Naive thymus-derived CD4-positive, alpha-beta T cell (primary cell): ENCODE results near the gene CPT1C. TPM values are rescaled to one million over a fixed set of nuclear protein-coding genes. Genes with fewer than 3 reads are reported as not detected.

ENCODE experiments used
- ATAC-seq: fragments of 150-1000 bp; cut with Tn5 transposase; 2 replicates; pipeline ENCODE4 v1.10.0; 2021; ENCODE audit warnings: mild to moderate bottlenecking, moderate library complexity
- CTCF ChIA-PET: fragments of 350-600 bp; sonication (Branson Sonifier 250); formaldehyde crosslinking; loops from one replicate; lab custom pipeline; 2021; ENCODE audit warnings: antibody characterized with exemption; lab: Charles Lee
- POLR2A ChIA-PET: fragments of 350-600 bp; sonication (Branson Sonifier 250); formaldehyde crosslinking; loops from one replicate; lab custom pipeline; 2021; ENCODE audit warnings: antibody characterized with exemption, inconsistent platforms; lab: Charles Lee
- DNase-seq, 9 donors: peaks; one replicate each; pipeline versions ENCODE4 v3.0.0 to v3.0.0-alpha.2; 2020 to 2022; ENCODE audit warnings: mixed read lengths in 1 of 9
- H3K27ac ChIP-seq: one replicate; pipeline ENCODE4 v1.7.0; 2013; ENCODE audit warnings: mild to moderate bottlenecking, low read depth, low read length, moderate library complexity
- H3K27me3 ChIP-seq, 2 donors: one replicate each; pipeline ENCODE4 v1.7.0; 2013; ENCODE audit warnings: low read length in 2 of 2, mild to moderate bottlenecking in 2 of 2, moderate library complexity in 2 of 2; ENCODE audit not compliant: control insufficient read depth in 2 of 2, insufficient read depth in 2 of 2
- H3K36me3 ChIP-seq, 3 experiments: 1 replicate in 2 of 3; 2 replicates in 1 of 3; pipeline ENCODE4 v1.7.0; 2013; ENCODE audit warnings: low read length in 3 of 3, mild to moderate bottlenecking in 3 of 3, moderate library complexity in 1 of 3; ENCODE audit not compliant: insufficient read depth in 3 of 3, control insufficient read depth in 2 of 3
- H3K4me1 ChIP-seq, 2 donors: one replicate each; pipeline ENCODE4 v1.7.0; 2013; ENCODE audit warnings: low read length in 2 of 2, mild to moderate bottlenecking in 2 of 2, moderate library complexity in 1 of 2; ENCODE audit not compliant: control insufficient read depth in 2 of 2, insufficient read depth in 2 of 2
- H3K4me3 ChIP-seq: 2 replicates; pipeline ENCODE4 v1.7.0; 2013; ENCODE audit warnings: mild to moderate bottlenecking, low read length
- H3K9me3 ChIP-seq, 3 experiments: 1 replicate in 2 of 3; 2 replicates in 1 of 3; pipeline ENCODE4 v1.7.0; 2013; ENCODE audit warnings: low read length in 3 of 3; ENCODE audit not compliant: control insufficient read depth in 2 of 3
- H3K27ac Mint-ChIP-seq, 9 donors: one replicate each; pipeline ENCODE4 v1.8.0; 2020 to 2022; ENCODE audit warnings: mixed read lengths in 9 of 9, mild to moderate bottlenecking in 8 of 9, moderate library complexity in 5 of 9, inconsistent platforms in 2 of 9
- H3K27me3 Mint-ChIP-seq, 5 donors: one replicate each; pipeline ENCODE4 v1.8.0; 2021 to 2022; ENCODE audit warnings: mixed read lengths in 5 of 5, mild to moderate bottlenecking in 1 of 5
- H3K36me3 Mint-ChIP-seq, 5 donors: one replicate each; pipeline ENCODE4 v1.8.0; 2020 to 2022; ENCODE audit warnings: mixed read lengths in 5 of 5, mild to moderate bottlenecking in 3 of 5, inconsistent platforms in 1 of 5
- H3K4me1 Mint-ChIP-seq, 7 donors: one replicate each; pipeline ENCODE4 v1.8.0; 2020 to 2022; ENCODE audit warnings: mixed read lengths in 7 of 7, mild to moderate bottlenecking in 3 of 7, inconsistent platforms in 1 of 7
- H3K4me3 Mint-ChIP-seq, 10 donors: one replicate each; pipeline ENCODE4 v1.8.0; 2020 to 2022; ENCODE audit warnings: mild to moderate bottlenecking in 10 of 10, mixed read lengths in 10 of 10, moderate library complexity in 6 of 10, inconsistent platforms in 2 of 10
- H3K9me3 Mint-ChIP-seq, 11 donors: one replicate each; pipeline ENCODE4 v1.8.0; 2020 to 2022; ENCODE audit warnings: mixed read lengths in 11 of 11, mild to moderate bottlenecking in 4 of 11, inconsistent platforms in 1 of 11, moderate library complexity in 1 of 11
- intact Hi-C, 2 donors: fragments of 100-400 bp; cut with micrococcal nuclease; formaldehyde crosslinking; loops; one replicate each; pipeline ENCODE4 v1.15.1; 2023
- polyA plus RNA-seq, 2 donors: library from polyadenylated mRNA; unstranded; fragments of 300-500 nt; fragmentation: Illumina TruSeq; gene quantifications; one replicate each; pipeline ENCODE4 v1.2.3, GENCODE V29; 2021
- total RNA-seq, 6 experiments: library from RNA in 5 of 6; stranded (reverse) in 5 of 6; gene quantifications; 1 replicate in 5 of 6; 2 replicates in 1 of 6; pipeline ENCODE4 v1.2.3 and lab custom pipeline; 2021 to 2026

Gene CPT1C
- total and polyA plus RNA-seq, 7 experiments from 2014 or later = 0.96 to 6.0 (median 1.6) TPM; not detected in 1

- Histone ChIP-seq H3K27ac (no peak overlapping the region), H3K9me3 (no peaks in the 10 kb centered on the region), H3K27me3 (no peaks in the 10 kb centered on the region), H3K4me3 (no peak overlapping the region), H3K36me3 (peaks cover 3 to 56% (median 8%) of the 10 kb centered on the region in 3 experiments), H3K4me1 (peaks cover 17 to 18% of the 10 kb centered on the region in 2 donors)
- no peaks in the 10 kb centered on the region for H3K27me3 Mint-ChIP-seq
- H3K4me3 Mint-ChIP-seq = no peak overlapping the region
- H3K4me1 Mint-ChIP-seq = peaks cover 15 to 29% (median 22%) of the 10 kb centered on the region in 7 donors
- peaks cover 0 to 21% (median 6%) of the 10 kb centered on the region in 5 donors for H3K36me3 Mint-ChIP-seq
- peaks cover 0 to 2% (median 0%) of the 10 kb centered on the region in 11 donors for H3K9me3 Mint-ChIP-seq
- ChIA-PET CTCF (interaction anchor here (0.9 to 1.2 kb wide), 2 partner anchors 176 to 688 kb away, joined by 3 to 4 read pairs; partner anchors contain the start of gene RUVBL2), POLR2A (no interaction called here)
- H3K27ac Mint-ChIP-seq = no peak overlapping the region
- no peak for DNase-seq
- intact Hi-C loops = loop anchor here in 1 of 2 donors (5.0 kb wide), 1 partner anchor 290 kb away; no protein-coding TSS in a partner anchor
- no peak for ATAC-seq
These were observed 9.1 kb upstream of the CPT1C start for GRCh38 chr19:49681830-49682229.

GRCh38 chr19:49682274-49682673 lies 8.6 kb upstream of the CPT1C start:
- peaks cover 0 to 21% (median 6%) of the 10 kb centered on the region in 5 donors for H3K36me3 Mint-ChIP-seq
- DNase-seq (no peak), ATAC-seq (no peak)
- H3K27me3 ChIP-seq = no peaks in the 10 kb centered on the region
- H3K27ac ChIP-seq = no peak overlapping the region
- CTCF ChIA-PET = interaction anchor here (0.6 kb wide), 1 partner anchor 21 kb away, joined by 3 read pairs; no protein-coding TSS in a partner anchor
- peak overlapping the region in 2 of 9 donors; percentile 36 to 43 for H3K27ac Mint-ChIP-seq
- peaks cover 0 to 2% (median 0%) of the 10 kb centered on the region in 11 donors for H3K9me3 Mint-ChIP-seq
- H3K36me3 ChIP-seq = peaks cover 3 to 57% (median 8%) of the 10 kb centered on the region in 3 experiments
- H3K27me3 Mint-ChIP-seq = no peaks in the 10 kb centered on the region
- H3K4me1 Mint-ChIP-seq = peaks cover 15 to 31% (median 22%) of the 10 kb centered on the region in 7 donors
- H3K4me1 ChIP-seq = peaks cover 17 to 18% of the 10 kb centered on the region in 2 donors
- H3K4me3 ChIP-seq = no peak overlapping the region
- intact Hi-C loops = loop anchor here in 1 of 2 donors (5.0 kb wide), 1 partner anchor 290 kb away; no protein-coding TSS in a partner anchor
- no peak overlapping the region for H3K4me3 Mint-ChIP-seq
- no peaks in the 10 kb centered on the region for H3K9me3 ChIP-seq
- POLR2A ChIA-PET = interaction anchor here (0.6 kb wide), 1 partner anchor 194 kb away, joined by 3 read pairs; no protein-coding TSS in a partner anchor

GRCh38 chr19:49683814-49684250 lies 7.1 kb upstream of the CPT1C start:
- H3K36me3 ChIP-seq = peaks cover 3 to 65% (median 8%) of the 10 kb centered on the region in 3 experiments
- no peak for ATAC-seq
- DNase-seq = no peak
- no peak overlapping the region for H3K27ac ChIP-seq
- no peak overlapping the region for H3K4me3 Mint-ChIP-seq
- H3K27me3 Mint-ChIP-seq = no peaks in the 10 kb centered on the region
- H3K4me3 ChIP-seq = no peak overlapping the region
- ChIA-PET CTCF (no interaction called here), POLR2A (interaction anchor here (1.4 kb wide), 1 partner anchor 181 kb away, joined by 3 read pairs; no protein-coding TSS in a partner anchor)
- peaks cover 10% of the 10 kb centered on the region in 2 donors for H3K4me1 ChIP-seq
- no peaks in the 10 kb centered on the region for H3K9me3 ChIP-seq
- intact Hi-C loops = loop anchor here in 1 of 2 donors (5.0 kb wide), 1 partner anchor 292 kb away; no protein-coding TSS in a partner anchor
- H3K36me3 Mint-ChIP-seq = peaks cover 0 to 21% (median 6%) of the 10 kb centered on the region in 5 donors
- peaks cover 4 to 28% (median 18%) of the 10 kb centered on the region in 7 donors for H3K4me1 Mint-ChIP-seq
- H3K27ac Mint-ChIP-seq = no peak overlapping the region
- no peaks in the 10 kb centered on the region for H3K27me3 ChIP-seq
- H3K9me3 Mint-ChIP-seq = peaks cover 0 to 2% (median 0%) of the 10 kb centered on the region in 11 donors

GRCh38 chr19:49684251-49684982 lies 6.5 kb upstream of the CPT1C start:
- peaks cover 10% of the 10 kb centered on the region in 2 donors for H3K4me1 ChIP-seq
- ChIA-PET CTCF (interaction anchor here (0.5 to 1.3 kb wide), 2 partner anchors 179 to 235 kb away, joined by 3 to 4 read pairs; no protein-coding TSS in a partner anchor), POLR2A (interaction anchor here (1.4 kb wide), 1 partner anchor 181 kb away, joined by 3 read pairs; no protein-coding TSS in a partner anchor)
- H3K4me1 Mint-ChIP-seq = peaks cover 4 to 29% (median 17%) of the 10 kb centered on the region in 7 donors
- H3K27me3 ChIP-seq = no peaks in the 10 kb centered on the region
- no peaks in the 10 kb centered on the region for H3K9me3 ChIP-seq
- H3K27ac ChIP-seq = no peak overlapping the region
- H3K9me3 Mint-ChIP-seq = peaks cover 0 to 2% (median 0%) of the 10 kb centered on the region in 11 donors
- no peak overlapping the region for H3K27ac Mint-ChIP-seq
- H3K4me3 ChIP-seq = no peak overlapping the region
- intact Hi-C loops = loop anchor here in 1 of 2 donors (5.0 kb wide), 1 partner anchor 292 kb away; no protein-coding TSS in a partner anchor
- no peaks in the 10 kb centered on the region for H3K27me3 Mint-ChIP-seq
- DNase-seq = no peak
- ATAC-seq = no peak
- H3K4me3 Mint-ChIP-seq = no peak overlapping the region
- H3K36me3 Mint-ChIP-seq = peaks cover 0 to 21% (median 6%) of the 10 kb centered on the region in 5 donors
- peaks cover 3 to 65% (median 8%) of the 10 kb centered on the region in 3 experiments for H3K36me3 ChIP-seq

GRCh38 chr19:49684983-49685553 lies 5.8 kb upstream of the CPT1C start:
- Mint-ChIP-seq H3K27me3 (no peaks in the 10 kb centered on the region), H3K4me3 (no peak overlapping the region), H3K9me3 (peaks cover 0 to 2% (median 0%) of the 10 kb centered on the region in 11 donors), H3K27ac (no peak overlapping the region), H3K36me3 (peaks cover 0 to 21% (median 6%) of the 10 kb centered on the region in 5 donors), H3K4me1 (peaks cover 9 to 27% (median 14%) of the 10 kb centered on the region in 7 donors)
- Histone ChIP-seq H3K4me3 (no peak overlapping the region), H3K27me3 (no peaks in the 10 kb centered on the region), H3K4me1 (peaks cover 6 to 9% of the 10 kb centered on the region in 2 donors), H3K36me3 (peaks cover 3 to 65% (median 8%) of the 10 kb centered on the region in 3 experiments), H3K27ac (no peak overlapping the region), H3K9me3 (no peaks in the 10 kb centered on the region)
- POLR2A ChIA-PET = interaction anchor here (1.4 to 1.5 kb wide), 2 partner anchors 9 to 182 kb away, joined by 3 to 4 read pairs; partner anchors contain the start of gene PRMT1
- intact Hi-C loops = loop anchor here in 1 of 2 donors (5.0 kb wide), 1 partner anchor 293 kb away; no protein-coding TSS in a partner anchor
- CTCF ChIA-PET = interaction anchor here (0.5 to 1.3 kb wide), 2 partner anchors 179 to 235 kb away, joined by 3 to 4 read pairs; no protein-coding TSS in a partner anchor
- ATAC-seq (no peak), DNase-seq (no peak)

- no peak for DNase-seq
- intact Hi-C loops = no loop called here
- H3K36me3 Mint-ChIP-seq = peaks cover 0 to 20% (median 6%) of the 10 kb centered on the region in 5 donors
- peaks cover 0 to 65% (median 8%) of the 10 kb centered on the region in 3 experiments for H3K36me3 ChIP-seq
- peaks cover under 1 to 11% of the 10 kb centered on the region in 2 donors for H3K4me1 ChIP-seq
- H3K27me3 Mint-ChIP-seq = peaks cover 0 to 8% (median 7%) of the 10 kb centered on the region in 5 donors
- H3K9me3 ChIP-seq = no peaks in the 10 kb centered on the region
- peaks cover 0 to 3% (median 0%) of the 10 kb centered on the region in 11 donors for H3K9me3 Mint-ChIP-seq
- H3K4me1 Mint-ChIP-seq = peaks cover 14 to 29% (median 17%) of the 10 kb centered on the region in 7 donors
- no peak overlapping the region for H3K27ac ChIP-seq
- no peak overlapping the region for H3K4me3 ChIP-seq
- H3K27me3 ChIP-seq = no peaks in the 10 kb centered on the region
- ChIA-PET POLR2A (interaction anchor here (1.5 kb wide), 1 partner anchor 9 kb away, joined by 4 read pairs; the partner anchor contains the start of gene PRMT1), CTCF (no interaction called here)
- H3K4me3 Mint-ChIP-seq = no peak overlapping the region
- H3K27ac Mint-ChIP-seq = no peak overlapping the region
- ATAC-seq = no peak
These were observed 5.0 kb upstream of the CPT1C start for GRCh38 chr19:49685845-49686332.
